ENCODE measurements around the gene GRIK4. TPM values are rescaled to one million over a fixed set of nuclear protein-coding genes. Genes with fewer than 3 reads are reported as not detected.
A peak's percentile ranks its signal among the peaks of the same experiment; 100 is the strongest.
"Not testable (repeated sequence)": the region's sequence is repeated elsewhere in the genome, so short reads cannot be mapped to it uniquely, and the experiment has no call there.

Gene GRIK4
- polyA plus RNA-seq, 1 donor: 0.30 TPM

DNA sequence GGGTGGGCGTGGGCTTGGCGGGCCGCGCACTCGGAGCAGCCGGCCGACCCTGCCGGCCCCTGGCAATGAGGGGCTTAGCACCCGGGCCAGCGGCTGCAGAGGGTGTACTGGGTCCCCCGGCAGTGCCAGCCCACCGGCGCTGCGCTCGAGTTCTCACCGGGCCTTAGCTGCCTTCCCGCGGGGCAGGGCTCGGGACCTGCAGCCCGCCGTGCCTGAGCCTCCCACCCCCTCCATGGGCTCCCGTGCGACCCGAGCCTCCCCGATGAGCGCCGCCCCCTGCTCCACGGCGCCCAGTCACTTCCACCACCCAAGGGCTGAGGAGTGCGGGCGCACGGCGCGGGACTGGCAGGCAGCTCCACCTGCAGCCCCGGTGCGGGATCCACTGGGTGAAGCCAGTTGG lies 510.2 kb downstream of the GRIK4 start:
- DNase-seq: not testable (repeated sequence)

- DNase-seq: peak; percentile 86
Measured at GRCh38 chr11:121023848-121024751, 512.6 kb downstream of the GRIK4 start, which contains the start of gene TBCEL. Gene TBCEL, plus strand, starts transcription at chr11:121024102. Its CDS starts 21,589 bp downstream, at chr11:121045691.

GRCh38 chr11:121024989-121025388 lies 513.4 kb downstream of the GRIK4 start:
- DNase-seq: no peak

GRCh38 chr11:121029153-121029552 lies 517.6 kb downstream of the GRIK4 start:
- DNase-seq: no peak

DNA sequence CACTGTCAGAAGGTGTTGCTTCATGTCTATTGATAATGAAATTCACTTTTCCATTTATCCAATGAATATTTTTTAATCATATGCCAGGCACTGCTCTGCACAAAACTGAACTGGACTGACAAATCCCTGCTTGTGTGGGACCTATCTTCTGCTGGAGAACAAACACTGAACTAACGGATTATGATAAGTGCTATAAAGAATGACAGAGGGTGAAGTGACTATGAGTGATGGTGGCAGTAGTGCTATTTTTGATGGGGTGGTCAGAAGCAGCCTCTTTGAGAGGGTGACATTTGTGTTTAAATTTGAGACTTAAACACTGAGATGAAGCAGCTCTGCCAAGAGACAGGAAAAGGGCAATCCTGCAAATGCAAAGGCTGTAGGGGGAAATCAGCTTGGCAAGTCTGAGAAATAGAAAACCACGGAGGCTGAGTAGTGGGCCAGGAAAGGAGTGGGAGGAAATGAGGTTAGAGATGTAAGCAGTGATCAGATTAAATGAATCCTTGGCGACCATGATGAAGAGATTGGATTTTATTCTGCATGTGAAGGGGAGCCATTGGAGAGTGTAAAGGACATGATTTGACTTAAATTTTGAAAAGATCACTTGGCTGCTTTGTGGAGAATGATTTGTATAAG lies 518.4 kb downstream of the GRIK4 start:
- DNase-seq: no peak

DNA sequence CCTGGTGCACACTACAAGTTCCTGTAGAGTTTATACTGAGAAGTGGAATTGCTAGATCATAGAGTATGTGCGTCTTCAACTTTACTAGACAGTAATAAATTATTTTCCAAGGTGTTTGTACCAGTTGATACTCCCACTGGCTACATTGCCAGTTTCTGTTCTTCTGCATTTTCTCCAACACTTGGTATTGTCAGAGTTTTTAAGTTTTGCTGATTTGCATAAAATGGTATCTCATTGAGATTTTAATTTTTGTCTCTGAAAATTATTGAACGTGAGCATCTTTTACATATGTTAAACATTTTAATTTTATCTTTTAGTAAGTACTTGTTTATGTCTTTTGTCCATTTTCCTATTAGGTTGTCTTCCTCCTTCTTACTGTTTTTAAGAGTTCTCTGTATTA lies 519.6 kb downstream of the GRIK4 start:
- DNase-seq: no peak

- DNase-seq: not testable (repeated sequence)
Measured at GRCh38 chr11:121031648-121032047, 520.1 kb downstream of the GRIK4 start.

DNA sequence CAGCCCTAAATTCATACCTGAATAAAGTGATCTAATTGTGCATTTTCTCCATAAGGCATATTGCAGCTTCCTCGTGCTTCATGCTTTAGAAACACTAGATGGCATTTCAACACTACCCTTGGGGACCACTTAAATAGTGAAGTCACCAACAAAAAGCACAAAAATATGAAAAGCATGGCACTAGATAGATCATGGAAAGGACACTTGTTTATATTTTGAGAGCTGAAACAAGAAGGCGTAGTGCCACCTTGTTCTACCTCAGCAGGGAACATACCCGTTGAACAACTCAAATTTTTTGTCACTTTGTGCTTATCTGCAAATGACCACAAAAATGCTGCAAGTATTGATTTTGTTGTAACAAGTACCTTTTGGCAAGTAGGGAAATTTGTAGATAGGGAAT lies 521.0 kb downstream of the GRIK4 start:
- DNase-seq: no peak

DNA sequence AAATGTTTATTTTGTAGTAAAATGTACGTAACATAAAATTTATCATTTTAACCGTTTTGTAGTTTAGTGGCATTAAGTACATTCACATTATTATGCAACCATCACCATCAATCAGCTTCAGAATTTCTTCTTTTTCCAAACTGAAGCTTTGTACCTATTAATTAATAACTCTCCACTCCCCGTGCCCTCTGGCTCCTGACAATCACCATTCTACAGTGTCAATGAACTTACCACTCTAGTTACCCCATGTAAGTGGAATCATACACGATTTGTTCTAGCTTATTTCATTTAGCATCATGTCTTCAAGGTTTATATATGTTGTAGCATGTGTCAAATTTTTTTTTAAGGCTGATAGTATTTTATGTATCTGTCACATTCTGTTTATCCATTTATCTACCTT lies 522.1 kb downstream of the GRIK4 start:
- DNase-seq: no peak

DNA sequence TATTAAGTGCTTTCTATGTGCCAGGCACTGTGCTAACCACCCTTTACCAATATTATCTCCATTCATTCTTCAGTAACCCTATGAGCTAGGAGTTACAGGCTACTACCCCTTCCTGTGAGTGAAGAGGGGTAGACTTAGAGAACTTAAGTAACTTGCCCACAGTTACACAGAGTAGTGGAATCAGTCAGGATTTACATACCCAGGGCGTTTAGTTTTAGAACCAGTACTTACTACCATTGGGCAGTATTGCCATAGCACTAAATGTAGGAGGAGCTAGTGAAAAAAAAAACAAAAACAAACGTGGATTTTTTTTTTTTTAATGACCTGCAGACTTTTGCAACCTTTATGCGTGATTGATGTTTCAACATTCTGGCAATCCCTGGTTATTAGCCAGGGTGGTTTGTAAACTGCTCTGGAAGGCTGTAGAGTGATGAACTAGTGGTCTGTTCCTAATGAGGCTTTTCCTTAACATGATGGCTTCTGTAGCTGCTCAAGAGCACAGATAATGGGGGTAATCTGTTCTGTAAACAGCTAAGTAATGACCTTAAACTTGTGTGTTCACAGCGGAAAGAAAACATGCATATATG lies 523.7 kb downstream of the GRIK4 start:
- DNase-seq: no peak

DNA sequence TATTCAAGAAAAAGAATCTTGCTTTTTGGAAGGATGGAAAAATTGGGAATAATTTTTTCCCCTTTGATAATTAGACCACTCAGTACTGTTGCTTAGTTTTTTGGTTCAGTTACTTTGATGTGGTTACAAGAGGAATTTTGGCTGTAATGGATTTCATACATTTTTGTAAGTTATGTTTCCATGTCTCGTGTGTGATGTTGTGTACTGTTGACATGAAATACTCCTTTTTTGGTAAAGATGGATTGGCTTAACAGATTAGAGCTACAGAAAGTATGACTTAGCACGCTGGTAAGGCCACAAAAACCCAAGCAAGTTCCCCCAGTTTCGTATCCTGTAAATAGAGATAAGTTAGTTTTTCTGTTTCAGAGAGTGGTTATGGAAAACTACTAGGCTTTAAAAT lies 524.2 kb downstream of the GRIK4 start:
- no peak for DNase-seq

GRCh38 chr11:121037016-121037415 lies 525.5 kb downstream of the GRIK4 start:
- DNase-seq: no peak

Other genes starting within 250 kb of the GRIK4 start
- gene TLCD5, start 186.4 kb upstream of the GRIK4 start, polyA plus RNA-seq (ENCODE audit: insufficient read length): 8.2 TPM
- gene ARHGEF12, start 175.3 kb upstream of the GRIK4 start, polyA plus RNA-seq (ENCODE audit: insufficient read length): 36.9 TPM